MM.1S (cell line): ENCODE data around the gene COL11A2.

Experiments used
- CTCF ChIP-seq: fragments of 300-600 bp; sonication (generic); IDR thresholded peaks from 2 replicates; pipeline ENCODE4 v1.5.1; 2016; ENCODE audit warnings: antibody characterized with exemption, low read length, mixed read lengths
- EZH2 ChIP-seq: fragments of 300-600 bp; sonication (generic); optimal IDR thresholded peaks from 2 replicates; pipeline ENCODE3; 2017; ENCODE audit warnings: low read depth, mild to moderate bottlenecking, antibody characterized with exemption, low read length, mixed read lengths

DNA sequence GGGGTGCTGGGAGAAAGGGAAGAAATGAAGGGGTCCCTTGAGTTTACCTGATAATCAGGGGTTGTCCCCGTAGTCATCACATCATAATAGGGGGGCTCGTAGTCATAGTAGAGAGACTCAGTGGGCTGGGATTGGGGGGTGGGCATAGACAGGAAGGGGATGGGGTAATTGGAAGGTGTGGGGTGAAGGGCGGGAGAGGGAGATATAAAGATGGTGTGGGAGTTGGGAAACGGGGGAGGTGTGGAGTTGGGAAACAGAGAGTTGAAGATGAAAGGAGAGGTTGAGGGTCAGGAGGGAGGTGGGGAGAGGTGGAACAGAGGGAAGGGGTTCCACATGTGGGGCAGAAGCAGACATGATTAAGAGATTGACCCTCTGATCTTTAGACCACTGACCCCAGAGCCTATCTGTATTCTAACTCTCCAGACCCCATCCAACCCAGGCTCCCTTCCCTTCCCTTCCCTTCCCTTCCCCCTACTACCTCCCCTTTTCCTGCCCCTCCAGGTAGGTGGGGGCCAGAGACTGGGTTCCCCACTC is 6.5 kb downstream of the COL11A2 start:
- TF ChIP-seq EZH2 (no peak), CTCF (no peak)
